GM23338 (cell line): ENCODE results near the gene NRCAM. TPM values are rescaled to one million over a fixed set of nuclear protein-coding genes. Genes with fewer than 3 reads are reported as not detected.

Experiments
- ATAC-seq: fragments of 200-7000 bp; cut with Tn5 transposase; 3 replicates; pipeline ENCODE4 v1.9.1; 2020
- DNase-seq: peaks from one replicate; pipeline ENCODE4 v3.0.0-alpha.2; 2015; ENCODE audit warnings: low spot score
- H2AFZ ChIP-seq: fragments of 200-600 bp; sonication (generic); 2 replicates; pipeline ENCODE4 v1.8.0; 2016; ENCODE audit warnings: antibody characterized with exemption, mild to moderate bottlenecking, moderate library complexity
- H3F3A ChIP-seq: fragments of 200-600 bp; sonication (generic); replicated peaks from 2 replicates; pipeline ENCODE4 v1.8.0; 2017; ENCODE audit warnings: antibody characterized with exemption, mixed run types, low read depth
- H3K27ac ChIP-seq: fragments of 200-600 bp; sonication (generic); 2 replicates; pipeline ENCODE4 v1.6.1; 2016; ENCODE audit warnings: low read depth
- H3K27me3 ChIP-seq: fragments of 200-600 bp; sonication (generic); 2 replicates; pipeline ENCODE4 v1.8.0; 2016; ENCODE audit warnings: mild to moderate bottlenecking, mixed run types, moderate library complexity; ENCODE audit not compliant: insufficient read depth
- H3K36me3 ChIP-seq: fragments of 200-600 bp; sonication (generic); 2 replicates; pipeline ENCODE4 v1.8.0; 2016; ENCODE audit warnings: mild to moderate bottlenecking; ENCODE audit not compliant: insufficient read depth
- H3K4me1 ChIP-seq: fragments of 200-600 bp; sonication (generic); 2 replicates; pipeline ENCODE4 v1.8.0; 2016; ENCODE audit warnings: mild to moderate bottlenecking, moderate library complexity; ENCODE audit not compliant: insufficient read depth
- H3K4me2 ChIP-seq: fragments of 200-600 bp; sonication (generic); 2 replicates; pipeline ENCODE4 v1.7.1; 2017; ENCODE audit warnings: mixed run types
- H3K4me3 ChIP-seq: fragments of 200-600 bp; sonication (generic); 2 replicates; pipeline ENCODE4 v1.6.1; 2016; ENCODE audit warnings: mixed run types
- H3K79me2 ChIP-seq: fragments of 200-600 bp; sonication (generic); replicated peaks from 2 replicates; pipeline ENCODE4 v1.8.0; 2017; ENCODE audit warnings: mild to moderate bottlenecking; ENCODE audit not compliant: insufficient read depth
- H3K9me2 ChIP-seq: fragments of 200-600 bp; sonication (generic); 2 replicates; pipeline ENCODE4 v1.8.0; 2017; ENCODE audit not compliant: insufficient read depth
- H4K20me1 ChIP-seq: fragments of 200-600 bp; sonication (generic); replicated peaks from 2 replicates; pipeline ENCODE4 v1.8.0; 2017; ENCODE audit warnings: mild to moderate bottlenecking; ENCODE audit not compliant: insufficient read depth
- H3K27ac Mint-ChIP-seq: 2 replicates; pipeline ENCODE4 v1.8.0; 2020; ENCODE audit warnings: inconsistent platforms, mild to moderate bottlenecking, moderate library complexity, mixed read lengths
- H3K27me3 Mint-ChIP-seq: 3 replicates; pipeline ENCODE4 v1.8.0; 2022; ENCODE audit warnings: low read depth, mild to moderate bottlenecking, moderate library complexity, mixed read lengths, inconsistent platforms; ENCODE audit not compliant: insufficient read depth, poor library complexity
- H3K36me3 Mint-ChIP-seq: 3 replicates; pipeline ENCODE4 v1.8.0; 2021; ENCODE audit warnings: low read depth, mild to moderate bottlenecking, inconsistent platforms, moderate library complexity, mixed read lengths
- H3K4me1 Mint-ChIP-seq: 3 replicates; pipeline ENCODE4 v1.8.0; 2020; ENCODE audit warnings: mild to moderate bottlenecking, inconsistent platforms, mixed read lengths
- H3K4me3 Mint-ChIP-seq: 3 replicates; pipeline ENCODE4 v1.8.0; 2021; ENCODE audit warnings: moderate library complexity, mild to moderate bottlenecking, inconsistent platforms, mixed read lengths
- H3K9me3 Mint-ChIP-seq: 3 replicates; pipeline ENCODE4 v1.8.0; 2020; ENCODE audit warnings: moderate library complexity, mild to moderate bottlenecking, inconsistent platforms, mixed read lengths
- EZH2 ChIP-seq: fragments of 200-600 bp; sonication (generic); IDR thresholded peaks from one replicate; pipeline ENCODE4 v1.8.0; 2017; ENCODE audit warnings: antibody characterized with exemption, mild to moderate bottlenecking, low read depth; ENCODE audit not compliant: unreplicated experiment
- JUNB ChIP-seq: IDR thresholded peaks from one replicate; pipeline ENCODE4 v1.6.1; 2016; ENCODE audit warnings: antibody characterized with exemption; ENCODE audit not compliant: unreplicated experiment
- NANOG ChIP-seq: IDR thresholded peaks from 2 replicates; pipeline ENCODE4 v1.6.1; 2016; ENCODE audit warnings: antibody characterized with exemption, borderline replicate concordance
- POLR2AphosphoS5 ChIP-seq: IDR thresholded peaks from 2 replicates; pipeline ENCODE4 v1.6.1; 2016; ENCODE audit warnings: antibody characterized with exemption, low read depth
- STAT1 ChIP-seq: IDR thresholded peaks from one replicate; pipeline ENCODE4 v1.6.1; 2016; ENCODE audit warnings: antibody characterized with exemption; ENCODE audit not compliant: unreplicated experiment
- ZNF114 ChIP-seq: fragments of 250-450 bp; sonication (Bioruptor Pico); IDR thresholded peaks from 2 replicates; pipeline ENCODE4 v1.5.0; 2020; ENCODE audit warnings: mild to moderate bottlenecking, moderate library complexity
- ZNF331 ChIP-seq: fragments of 250-450 bp; sonication (Bioruptor Pico); IDR thresholded peaks from 2 replicates; pipeline ENCODE4 v1.5.0; 2020; ENCODE audit warnings: low read depth, mild to moderate bottlenecking, moderate library complexity
- polyA plus RNA-seq: library from polyadenylated mRNA; unstranded; fragments of >200 nt; fragmentation: Nextera tagmentation; extraction: Ambion mirVana; gene quantifications from 2 replicates; pipeline ENCODE4 v1.2.1, GENCODE V29; 2016
- total RNA-seq: library from RNA; depleted of rRNA; stranded (reverse); fragments of >200 nt; shearing (Covaris generic); gene quantifications from 2 replicates; pipeline ENCODE4 v1.2.3, GENCODE V29; 2014
- TF ChIP-seq, protein P1 (sequence below): fragments of 250-450 bp; sonication (Bioruptor Pico); IDR thresholded peaks from 2 replicates; pipeline ENCODE4 v1.5.0; 2020; ENCODE audit warnings: mild to moderate bottlenecking, moderate library complexity
- TF ChIP-seq, protein P2 (sequence below): IDR thresholded peaks from 2 replicates; pipeline ENCODE4 v1.6.1; 2016; ENCODE audit warnings: antibody characterized with exemption
- TF ChIP-seq, protein P3 (sequence below), 2 experiments: fragments of 200-600 bp in 1 of 2; sonication (generic) in 1 of 2; conservative IDR thresholded peaks; 2 replicates each; pipeline versions ENCODE4 v1.5.1 to v1.6.1; 2016 to 2017; ENCODE audit warnings: antibody characterized with exemption in 2 of 2, low read depth in 2 of 2, mild to moderate bottlenecking in 2 of 2, moderate library complexity in 1 of 2

The NRCAM gene
- total and polyA plus RNA-seq, 2 experiments from 2014 or later: 2.5 to 6.8 TPM

DNA sequence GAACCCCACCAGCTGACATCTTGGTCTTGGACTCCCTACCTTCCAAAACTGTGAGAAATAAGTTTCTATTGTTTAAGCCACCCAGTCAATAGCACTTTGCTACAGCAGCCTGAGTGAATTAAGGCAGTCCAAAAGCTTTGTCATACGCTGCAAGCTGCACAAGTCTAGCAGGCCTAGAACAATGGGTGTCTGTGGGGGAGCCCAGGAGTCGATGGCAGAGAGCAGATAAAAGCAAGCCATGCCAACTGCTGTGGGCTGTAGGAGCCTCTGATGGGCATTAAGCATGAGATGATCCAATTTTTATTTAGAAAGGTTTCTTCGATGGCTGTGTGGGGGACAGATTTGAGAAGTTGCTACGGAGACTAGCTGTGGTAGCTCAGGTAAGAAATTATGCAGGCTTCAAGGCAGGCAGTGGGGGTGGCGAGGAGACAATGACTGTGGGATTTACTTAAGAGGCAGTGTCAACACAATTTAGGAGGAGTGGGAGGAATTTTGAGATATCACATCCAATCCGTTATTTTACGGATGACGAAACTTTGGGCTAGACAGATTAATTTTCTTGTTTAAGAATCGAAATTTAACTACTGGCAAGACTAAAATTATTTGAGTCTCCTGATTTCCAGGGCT, 110.4 kb downstream of the NRCAM start:
- Histone ChIP-seq H3K4me3 (no peak overlapping the region), H4K20me1 (no peaks in the 10 kb centered on the region), H3K9me2 (no peaks in the 10 kb centered on the region; the same call in 1 of the 2 replicates), H3K79me2 (no peaks in the 10 kb centered on the region), H3K4me1 (peaks cover 23% of the 10 kb centered on the region), H2AFZ (no peak overlapping the region), H3K36me3 (no peaks in the 10 kb centered on the region), H3F3A (no peaks in the 10 kb centered on the region), H3K27ac (no peak overlapping the region), H3K27me3 (no peaks in the 10 kb centered on the region), H3K4me2 (peak overlapping the region; percentile 48; the same call in 1 of the 2 replicates)
- H3K36me3 Mint-ChIP-seq: no peaks in the 10 kb centered on the region
- H3K27ac Mint-ChIP-seq: 0 out of 2 replicates have a peak overlapping the region, but pooled peaks have one; percentile 6
- no peak overlapping the region for H3K4me3 Mint-ChIP-seq
- TF ChIP-seq ZNF114 (CRISPR knock-in tag) (no peak), EZH2 (no peak)
- TF ChIP-seq, protein P1, sequence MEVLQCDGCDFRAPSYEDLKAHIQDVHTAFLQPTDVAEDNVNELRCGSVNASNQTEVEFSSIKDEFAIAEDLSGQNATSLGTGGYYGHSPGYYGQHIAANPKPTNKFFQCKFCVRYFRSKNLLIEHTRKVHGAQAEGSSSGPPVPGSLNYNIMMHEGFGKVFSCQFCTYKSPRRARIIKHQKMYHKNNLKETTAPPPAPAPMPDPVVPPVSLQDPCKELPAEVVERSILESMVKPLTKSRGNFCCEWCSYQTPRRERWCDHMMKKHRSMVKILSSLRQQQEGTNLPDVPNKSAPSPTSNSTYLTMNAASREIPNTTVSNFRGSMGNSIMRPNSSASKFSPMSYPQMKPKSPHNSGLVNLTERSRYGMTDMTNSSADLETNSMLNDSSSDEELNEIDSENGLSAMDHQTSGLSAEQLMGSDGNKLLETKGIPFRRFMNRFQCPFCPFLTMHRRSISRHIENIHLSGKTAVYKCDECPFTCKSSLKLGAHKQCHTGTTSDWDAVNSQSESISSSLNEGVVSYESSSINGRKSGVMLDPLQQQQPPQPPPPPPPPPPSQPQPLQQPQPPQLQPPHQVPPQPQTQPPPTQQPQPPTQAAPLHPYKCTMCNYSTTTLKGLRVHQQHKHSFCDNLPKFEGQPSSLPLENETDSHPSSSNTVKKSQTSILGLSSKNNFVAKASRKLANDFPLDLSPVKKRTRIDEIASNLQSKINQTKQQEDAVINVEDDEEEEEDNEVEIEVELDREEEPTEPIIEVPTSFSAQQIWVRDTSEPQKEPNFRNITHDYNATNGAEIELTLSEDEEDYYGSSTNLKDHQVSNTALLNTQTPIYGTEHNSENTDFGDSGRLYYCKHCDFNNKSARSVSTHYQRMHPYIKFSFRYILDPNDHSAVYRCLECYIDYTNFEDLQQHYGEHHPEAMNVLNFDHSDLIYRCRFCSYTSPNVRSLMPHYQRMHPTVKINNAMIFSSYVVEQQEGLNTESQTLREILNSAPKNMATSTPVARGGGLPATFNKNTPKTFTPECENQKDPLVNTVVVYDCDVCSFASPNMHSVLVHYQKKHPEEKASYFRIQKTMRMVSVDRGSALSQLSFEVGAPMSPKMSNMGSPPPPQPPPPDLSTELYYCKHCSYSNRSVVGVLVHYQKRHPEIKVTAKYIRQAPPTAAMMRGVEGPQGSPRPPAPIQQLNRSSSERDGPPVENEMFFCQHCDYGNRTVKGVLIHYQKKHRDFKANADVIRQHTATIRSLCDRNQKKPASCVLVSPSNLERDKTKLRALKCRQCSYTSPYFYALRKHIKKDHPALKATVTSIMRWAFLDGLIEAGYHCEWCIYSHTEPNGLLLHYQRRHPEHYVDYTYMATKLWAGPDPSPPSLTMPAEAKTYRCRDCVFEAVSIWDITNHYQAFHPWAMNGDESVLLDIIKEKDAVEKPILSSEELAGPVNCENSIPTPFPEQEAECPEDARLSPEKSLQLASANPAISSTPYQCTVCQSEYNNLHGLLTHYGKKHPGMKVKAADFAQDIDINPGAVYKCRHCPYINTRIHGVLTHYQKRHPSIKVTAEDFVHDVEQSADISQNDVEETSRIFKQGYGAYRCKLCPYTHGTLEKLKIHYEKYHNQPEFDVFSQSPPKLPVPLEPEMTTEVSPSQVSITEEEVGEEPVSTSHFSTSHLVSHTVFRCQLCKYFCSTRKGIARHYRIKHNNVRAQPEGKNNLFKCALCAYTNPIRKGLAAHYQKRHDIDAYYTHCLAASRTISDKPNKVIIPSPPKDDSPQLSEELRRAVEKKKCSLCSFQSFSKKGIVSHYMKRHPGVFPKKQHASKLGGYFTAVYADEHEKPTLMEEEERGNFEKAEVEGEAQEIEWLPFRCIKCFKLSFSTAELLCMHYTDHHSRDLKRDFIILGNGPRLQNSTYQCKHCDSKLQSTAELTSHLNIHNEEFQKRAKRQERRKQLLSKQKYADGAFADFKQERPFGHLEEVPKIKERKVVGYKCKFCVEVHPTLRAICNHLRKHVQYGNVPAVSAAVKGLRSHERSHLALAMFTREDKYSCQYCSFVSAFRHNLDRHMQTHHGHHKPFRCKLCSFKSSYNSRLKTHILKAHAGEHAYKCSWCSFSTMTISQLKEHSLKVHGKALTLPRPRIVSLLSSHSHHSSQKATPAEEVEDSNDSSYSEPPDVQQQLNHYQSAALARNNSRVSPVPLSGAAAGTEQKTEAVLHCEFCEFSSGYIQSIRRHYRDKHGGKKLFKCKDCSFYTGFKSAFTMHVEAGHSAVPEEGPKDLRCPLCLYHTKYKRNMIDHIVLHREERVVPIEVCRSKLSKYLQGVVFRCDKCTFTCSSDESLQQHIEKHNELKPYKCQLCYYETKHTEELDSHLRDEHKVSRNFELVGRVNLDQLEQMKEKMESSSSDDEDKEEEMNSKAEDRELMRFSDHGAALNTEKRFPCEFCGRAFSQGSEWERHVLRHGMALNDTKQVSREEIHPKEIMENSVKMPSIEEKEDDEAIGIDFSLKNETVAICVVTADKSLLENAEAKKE: no peak
- DNase-seq (peak; percentile 8), ATAC-seq (peak; percentile 14; the same call in 1 of the 3 replicates)
- H3K27me3 Mint-ChIP-seq: peaks cover 2% of the 10 kb centered on the region
- H3K4me1 Mint-ChIP-seq: peaks cover 24% of the 10 kb centered on the region
- no peaks in the 10 kb centered on the region; the same call in 2 of the 3 replicates for H3K9me3 Mint-ChIP-seq

DNA sequence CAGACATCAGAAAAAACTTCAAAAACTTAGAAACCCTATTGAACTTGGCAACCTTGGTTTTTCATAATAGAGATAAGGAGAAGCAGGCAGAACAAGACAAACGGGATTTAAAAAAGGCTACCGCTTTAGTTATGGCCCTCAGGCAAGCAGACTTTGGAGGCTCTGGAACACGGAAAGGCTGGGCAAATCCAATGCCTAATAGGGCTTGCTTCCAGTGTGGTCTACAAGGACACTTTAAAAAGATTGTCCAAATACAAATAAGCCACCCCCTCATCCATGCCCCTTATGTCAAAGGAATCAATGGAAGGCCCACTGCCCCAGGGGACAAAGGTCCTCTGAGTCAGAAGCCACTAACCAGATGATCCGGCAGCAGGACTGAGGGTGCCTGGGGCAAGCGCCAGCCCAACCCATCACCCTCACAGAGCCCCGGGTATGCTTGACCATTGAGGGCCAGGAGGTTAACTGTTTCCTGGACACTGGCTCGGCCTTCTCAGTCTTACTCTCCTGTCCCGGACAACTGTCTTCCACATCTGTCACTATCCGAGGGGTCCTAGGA, 115.3 kb downstream of the NRCAM start:
- ATAC-seq: no peak
- peaks cover 5% of the 10 kb centered on the region for H3K4me1 ChIP-seq
- H3K4me3 ChIP-seq: no peak overlapping the region
- no peaks in the 10 kb centered on the region for H3K79me2 ChIP-seq
- H3K4me2 ChIP-seq: no peak overlapping the region
- Mint-ChIP-seq H3K4me3 (no peak overlapping the region), H3K36me3 (no peaks in the 10 kb centered on the region), H3K27ac (no peak overlapping the region), H3K27me3 (peaks cover 7% of the 10 kb centered on the region), H3K9me3 (no peaks in the 10 kb centered on the region; the same call in 2 of the 3 replicates), H3K4me1 (peaks cover 7% of the 10 kb centered on the region)
- no peaks in the 10 kb centered on the region for H3K27me3 ChIP-seq
- no peak for DNase-seq
- H4K20me1 ChIP-seq: no peaks in the 10 kb centered on the region
- H3K36me3 ChIP-seq: no peaks in the 10 kb centered on the region
- H3K27ac ChIP-seq: no peak overlapping the region
- H3K9me2 ChIP-seq: no peaks in the 10 kb centered on the region
- H2AFZ ChIP-seq: no peak overlapping the region
- H3F3A ChIP-seq: no peaks in the 10 kb centered on the region
- TF ChIP-seq, protein P2, sequence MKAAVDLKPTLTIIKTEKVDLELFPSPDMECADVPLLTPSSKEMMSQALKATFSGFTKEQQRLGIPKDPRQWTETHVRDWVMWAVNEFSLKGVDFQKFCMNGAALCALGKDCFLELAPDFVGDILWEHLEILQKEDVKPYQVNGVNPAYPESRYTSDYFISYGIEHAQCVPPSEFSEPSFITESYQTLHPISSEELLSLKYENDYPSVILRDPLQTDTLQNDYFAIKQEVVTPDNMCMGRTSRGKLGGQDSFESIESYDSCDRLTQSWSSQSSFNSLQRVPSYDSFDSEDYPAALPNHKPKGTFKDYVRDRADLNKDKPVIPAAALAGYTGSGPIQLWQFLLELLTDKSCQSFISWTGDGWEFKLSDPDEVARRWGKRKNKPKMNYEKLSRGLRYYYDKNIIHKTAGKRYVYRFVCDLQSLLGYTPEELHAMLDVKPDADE: no peak
- TF ChIP-seq JUNB (no peak), ZNF114 (CRISPR knock-in tag) (no peak), ZNF331 (CRISPR knock-in tag) (no peak), NANOG (no peak), POLR2AphosphoS5 (no peak), STAT1 (no peak)
- TF ChIP-seq, protein P3, sequence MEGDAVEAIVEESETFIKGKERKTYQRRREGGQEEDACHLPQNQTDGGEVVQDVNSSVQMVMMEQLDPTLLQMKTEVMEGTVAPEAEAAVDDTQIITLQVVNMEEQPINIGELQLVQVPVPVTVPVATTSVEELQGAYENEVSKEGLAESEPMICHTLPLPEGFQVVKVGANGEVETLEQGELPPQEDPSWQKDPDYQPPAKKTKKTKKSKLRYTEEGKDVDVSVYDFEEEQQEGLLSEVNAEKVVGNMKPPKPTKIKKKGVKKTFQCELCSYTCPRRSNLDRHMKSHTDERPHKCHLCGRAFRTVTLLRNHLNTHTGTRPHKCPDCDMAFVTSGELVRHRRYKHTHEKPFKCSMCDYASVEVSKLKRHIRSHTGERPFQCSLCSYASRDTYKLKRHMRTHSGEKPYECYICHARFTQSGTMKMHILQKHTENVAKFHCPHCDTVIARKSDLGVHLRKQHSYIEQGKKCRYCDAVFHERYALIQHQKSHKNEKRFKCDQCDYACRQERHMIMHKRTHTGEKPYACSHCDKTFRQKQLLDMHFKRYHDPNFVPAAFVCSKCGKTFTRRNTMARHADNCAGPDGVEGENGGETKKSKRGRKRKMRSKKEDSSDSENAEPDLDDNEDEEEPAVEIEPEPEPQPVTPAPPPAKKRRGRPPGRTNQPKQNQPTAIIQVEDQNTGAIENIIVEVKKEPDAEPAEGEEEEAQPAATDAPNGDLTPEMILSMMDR (conservative IDR thresholded peaks at IDR 0.05; ENCODE audit: low read depth in 2 of 2): no peak
